22Rv1 (cell line): ENCODE data around the gene KLHL30.

Source experiments
- CTCF ChIP-seq: fragments of 450-650 bp; IDR thresholded peaks from 2 replicates; pipeline ENCODE4 v1.5.1; 2017; ENCODE audit warnings: mild to moderate bottlenecking
- ZFX ChIP-seq: fragments of 450-650 bp; IDR thresholded peaks from 2 replicates; pipeline ENCODE4 v1.6.1; 2017; ENCODE audit warnings: antibody characterized with exemption, borderline replicate concordance

- TF ChIP-seq CTCF (no peak), ZFX (no peak)
Observed at GRCh38 chr2:238099714-238100048, 38.8 kb upstream of the KLHL30 start.
